Stimulated activated CD8-positive, alpha-beta memory T cell treated with anti-CD3 and anti-CD28 coated beads, Interleukin-2, amount 100 ng/mL, for 48 hours (primary cell): Measurements from ENCODE around the gene SP140L.
"Not testable (repeated sequence)": the region's sequence is repeated elsewhere in the genome, so short reads cannot be mapped to it uniquely, and the experiment has no call there.

Experiments used
- DNase-seq, 2 donors: peaks; one replicate each; pipeline ENCODE4 v3.0.0-alpha.2; 2020; ENCODE audit warnings: low read depth in 2 of 2

The SP140L gene

GRCh38 chr2:230418341-230419016 is 91.5 kb downstream of the SP140L start:
- DNase-seq = no peak

GRCh38 chr2:230419181-230419580 is 92.2 kb downstream of the SP140L start:
- no peak for DNase-seq

GRCh38 chr2:230422149-230422548 is 95.2 kb downstream of the SP140L start:
- no peak for DNase-seq

GRCh38 chr2:230423851-230424458 is 97.0 kb downstream of the SP140L start:
- no peak for DNase-seq

GRCh38 chr2:230425377-230425776 is 98.4 kb downstream of the SP140L start:
- DNase-seq = no peak

DNA sequence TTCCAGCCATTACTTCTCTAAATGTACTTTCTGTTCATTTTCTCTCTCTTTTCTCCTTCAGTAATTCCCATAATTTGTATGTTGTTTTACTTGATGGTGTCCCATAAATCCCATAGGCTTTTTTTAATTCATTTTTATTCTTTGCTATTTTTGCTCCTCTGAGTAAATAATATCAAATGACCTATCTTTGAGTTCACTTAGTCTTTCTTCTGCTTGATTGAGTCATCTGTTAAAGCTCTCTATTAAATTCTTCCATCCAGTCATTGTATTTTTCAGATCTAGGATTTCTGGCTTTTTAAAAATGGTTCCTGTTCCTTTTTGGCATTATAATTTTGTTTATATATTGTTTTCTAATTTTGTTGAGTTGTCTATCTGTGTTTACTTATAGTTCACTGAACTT is 102.5 kb downstream of the SP140L start:
- no peak for DNase-seq

DNA sequence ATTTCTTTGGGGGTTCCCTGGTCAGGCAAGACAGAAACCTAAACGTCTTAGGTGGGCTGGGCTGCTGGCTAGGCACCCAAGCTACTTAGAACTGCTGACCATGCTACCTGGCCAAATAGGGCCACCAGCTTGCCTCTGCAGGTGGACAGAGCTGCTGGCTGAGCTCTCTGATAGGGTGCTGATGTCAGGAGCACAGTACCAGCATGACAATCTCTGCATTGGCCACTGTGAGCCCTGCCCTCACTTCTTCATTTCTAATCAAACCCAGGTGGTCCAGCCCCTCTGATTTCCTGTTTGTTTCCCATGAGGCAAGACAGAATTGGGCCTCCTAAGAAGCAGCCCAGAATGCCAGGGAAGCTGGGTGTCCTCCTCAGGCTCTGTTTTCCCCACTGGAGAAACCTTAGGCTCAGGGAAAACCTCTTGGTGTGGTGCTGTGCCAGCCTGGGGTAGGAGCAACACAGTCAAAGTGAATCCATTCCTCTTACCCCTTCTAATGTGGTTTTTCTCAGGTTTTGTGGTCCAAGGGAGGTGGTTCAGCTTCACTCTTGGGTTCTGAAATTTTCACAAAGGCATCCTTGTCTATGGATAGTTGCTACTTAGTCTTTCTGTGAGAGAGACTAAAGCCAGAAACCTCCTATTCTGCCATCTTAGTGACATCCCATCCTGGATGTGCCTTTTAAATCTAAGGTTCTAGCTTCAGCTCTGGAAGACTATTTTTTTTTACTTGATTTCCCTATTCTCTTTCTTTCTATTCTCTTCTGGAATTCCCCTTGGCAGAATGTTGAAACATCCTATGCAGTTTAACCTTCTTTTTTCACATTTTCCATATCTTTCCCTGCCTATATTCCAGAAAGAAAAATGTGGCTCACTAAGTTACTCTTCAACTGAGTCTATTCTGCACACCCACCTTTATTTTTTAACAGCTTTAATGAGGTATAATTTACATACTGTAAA is 104.2 kb downstream of the SP140L start:
- no peak for DNase-seq

DNA sequence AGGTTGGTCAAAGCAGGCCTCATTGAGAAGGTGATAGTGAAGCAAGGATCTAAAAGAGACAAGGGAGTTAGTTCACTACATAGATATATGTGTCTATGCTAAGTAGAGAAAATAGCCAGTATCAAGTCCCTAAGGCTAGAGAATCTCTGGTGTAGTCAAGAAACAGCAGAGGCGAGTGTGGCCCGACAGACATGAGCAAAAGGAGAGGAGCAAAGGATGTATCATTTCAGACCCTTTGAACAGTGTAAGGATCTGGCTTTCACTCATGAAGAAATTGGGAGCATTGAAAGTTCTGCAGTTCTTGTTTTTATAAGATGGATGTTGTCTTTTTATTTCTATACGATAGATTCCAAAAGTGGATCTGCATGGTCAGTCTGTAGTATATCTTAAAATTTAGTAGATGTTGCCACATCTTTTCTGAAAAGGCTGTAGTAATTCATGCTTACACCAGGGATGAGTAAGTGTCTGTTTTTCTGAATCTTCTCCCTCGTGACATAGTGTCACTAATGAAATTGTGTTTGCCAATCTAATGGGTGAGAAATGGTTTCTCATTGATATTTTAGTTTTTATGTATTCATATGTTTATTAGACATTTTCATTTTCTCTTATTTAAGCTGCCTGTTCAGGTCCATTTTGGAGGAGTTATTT is 107.8 kb downstream of the SP140L start:
- no peak for DNase-seq

GRCh38 chr2:230435431-230435830 is 108.4 kb downstream of the SP140L start:
- DNase-seq = no peak

DNA sequence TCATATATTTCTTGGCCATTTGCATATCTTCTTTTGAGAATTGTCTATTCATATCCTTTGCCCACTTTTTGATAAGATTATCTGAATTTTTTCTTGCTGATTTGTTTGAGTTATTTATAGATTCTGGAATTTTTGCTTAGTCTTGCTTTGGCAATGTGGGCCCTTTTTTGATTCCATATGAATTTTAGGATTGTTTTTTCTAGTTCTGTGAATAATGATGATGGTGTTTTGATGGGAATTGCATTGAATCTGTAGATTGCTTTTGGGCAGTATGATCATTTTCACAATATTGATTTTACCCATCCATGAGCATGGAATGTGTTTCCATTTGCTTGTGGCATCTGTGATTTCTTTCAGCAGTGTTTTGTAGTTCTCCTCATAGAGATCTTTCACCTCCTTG is 112.1 kb downstream of the SP140L start:
- not testable (repeated sequence) for DNase-seq

- DNase-seq = no peak
Measured at GRCh38 chr2:230439590-230439989, 112.6 kb downstream of the SP140L start.

- no peak for DNase-seq
Measured at GRCh38 chr2:230441227-230441897, 114.4 kb downstream of the SP140L start.

DNA sequence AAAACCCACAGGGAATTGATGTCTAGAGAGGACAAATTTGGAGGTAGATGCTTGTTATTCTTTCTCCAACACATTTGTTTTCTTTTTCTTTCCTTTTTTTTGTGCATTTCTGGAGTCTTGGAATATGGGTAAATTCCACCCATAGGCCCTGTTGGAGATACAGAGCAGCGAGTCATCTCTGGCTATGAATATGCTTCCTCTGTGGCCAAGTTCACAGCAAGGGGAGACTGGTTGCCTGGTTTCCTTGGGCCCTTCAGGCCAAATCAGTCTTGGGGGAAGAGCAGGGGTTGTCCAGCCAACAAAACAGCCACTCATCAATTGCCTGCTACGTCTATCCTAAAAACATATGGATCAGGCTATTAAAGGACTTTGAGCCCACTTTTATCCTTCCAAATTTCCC is 116.5 kb downstream of the SP140L start:
- no peak for DNase-seq

GRCh38 chr2:230444832-230445231 is 117.8 kb downstream of the SP140L start:
- DNase-seq = no peak

- DNase-seq = no peak
Measured at GRCh38 chr2:230447036-230447435, 120.0 kb downstream of the SP140L start.

DNA sequence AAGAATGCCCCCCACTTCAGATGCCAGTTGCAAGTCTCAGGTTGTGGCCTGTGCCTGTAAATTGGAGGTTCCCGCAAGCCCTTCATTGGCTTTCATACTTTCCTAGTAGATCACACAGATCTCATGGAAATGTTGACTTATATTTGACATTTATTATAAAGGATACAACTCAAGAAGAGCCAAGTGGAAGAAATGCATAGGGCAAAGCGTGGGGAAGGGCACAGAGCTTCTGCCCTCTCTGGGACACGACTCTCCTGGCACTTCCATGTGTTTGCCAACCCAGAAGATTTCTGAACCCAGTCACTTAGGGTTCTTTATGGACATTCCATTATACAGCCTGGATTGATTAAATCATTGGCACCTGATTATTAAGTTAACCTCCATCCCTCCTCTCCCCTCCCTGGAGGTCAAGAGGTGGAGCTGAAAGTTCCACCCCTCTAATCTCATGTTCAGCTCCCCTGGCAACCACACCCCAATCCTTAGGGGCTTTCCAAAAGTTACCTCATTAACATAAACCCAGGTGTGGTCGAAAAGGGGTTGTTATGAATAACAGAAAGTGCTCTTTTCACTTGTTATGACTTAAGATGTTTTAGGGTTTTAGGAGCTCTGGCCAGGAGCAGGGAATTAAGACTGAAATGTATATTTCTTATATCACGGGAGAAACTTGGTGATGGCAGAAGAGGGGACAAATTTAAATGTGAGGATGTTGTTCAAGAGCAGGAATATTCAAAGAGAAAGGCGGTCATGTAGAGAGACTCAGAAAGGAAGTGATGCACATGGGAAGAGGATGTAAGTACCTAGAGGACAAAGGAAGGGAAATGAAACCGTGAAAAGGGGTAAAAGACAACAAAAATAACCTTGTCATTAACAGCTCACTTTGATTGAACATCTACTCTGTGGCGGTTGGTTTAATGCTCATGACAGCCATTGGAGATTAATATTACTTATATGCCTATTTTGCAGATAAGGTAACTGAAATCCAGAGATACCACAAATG is 120.8 kb downstream of the SP140L start:
- DNase-seq = no peak

DNA sequence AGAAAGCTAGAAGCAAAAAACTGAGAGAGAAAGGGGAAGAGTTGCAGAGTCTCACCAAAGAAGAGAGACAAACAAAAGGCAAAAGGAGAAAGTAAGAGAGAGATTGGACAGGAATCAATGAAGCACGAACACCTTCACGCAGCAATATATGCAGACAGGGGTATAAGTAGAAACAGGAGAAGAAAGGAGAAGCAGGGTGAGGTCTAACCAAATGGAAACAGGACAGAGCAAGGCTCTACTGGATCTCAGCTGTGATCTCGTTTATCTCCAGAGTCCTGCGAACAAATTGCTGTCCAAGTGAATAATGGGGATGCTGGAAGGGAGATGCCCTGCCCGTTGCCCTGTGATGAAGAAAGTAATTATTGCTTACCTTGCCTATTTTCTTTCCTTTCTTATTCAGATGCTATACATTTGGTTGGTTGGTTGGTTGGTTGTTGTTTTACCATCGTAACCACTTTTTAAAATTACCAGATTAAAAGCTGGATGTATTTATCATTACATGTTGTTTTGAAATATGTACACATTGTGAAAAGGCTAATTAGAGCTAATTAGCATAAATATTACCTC is 123.0 kb downstream of the SP140L start:
- no peak for DNase-seq

GRCh38 chr2:230453006-230453405 is 126.0 kb downstream of the SP140L start:
- DNase-seq = no peak
